BLaER1 treated with 17β-estradiol and CSF1 and Interleukin-3, amounts not matched to agents 10 nM and 100 nM (cell line): ENCODE results near the gene EIF3CL.
"Not testable (repeated sequence)": the region's sequence is repeated elsewhere in the genome, so short reads cannot be mapped to it uniquely, and the experiment has no call there.

Experiments
- H3K27ac ChIP-seq, 11 experiments: shearing (Covaris generic); formaldehyde crosslinking; 2 replicates each; pipeline ENCODE4 v1.8.1; 2022
- H3K27me3 ChIP-seq, 11 experiments: shearing (Covaris generic); formaldehyde crosslinking; 2 replicates each; pipeline ENCODE4 v1.8.1; 2022
- H3K36me3 ChIP-seq, 11 experiments: shearing (Covaris generic); formaldehyde crosslinking; 2 replicates each; pipeline ENCODE4 v1.8.1; 2022
- H3K4me1 ChIP-seq, 10 experiments: shearing (Covaris generic); formaldehyde crosslinking; 2 replicates each; pipeline ENCODE4 v1.8.1; 2022
- H3K4me2 ChIP-seq, 11 experiments: shearing (Covaris generic); formaldehyde crosslinking; 2 replicates each; pipeline ENCODE4 v1.8.1; 2022
- H3K4me3 ChIP-seq, 10 experiments: shearing (Covaris generic); formaldehyde crosslinking; 2 replicates each; pipeline ENCODE4 v1.8.1; 2022
- H3K9ac ChIP-seq, 11 experiments: shearing (Covaris generic); formaldehyde crosslinking; 2 replicates each; pipeline ENCODE4 v1.8.1; 2022
- H3K9me3 ChIP-seq, 11 experiments: shearing (Covaris generic); formaldehyde crosslinking; replicated peaks in 1 of 11; 2 replicates each; pipeline ENCODE4 v1.8.1; 2022
- H4K20me1 ChIP-seq, 11 experiments: shearing (Covaris generic); formaldehyde crosslinking; 2 replicates each; pipeline ENCODE4 v1.8.1; 2022

Gene EIF3CL

GRCh38 chr16:28377108-28377625 lies 26.5 kb downstream of the EIF3CL start:
- H3K9me3 ChIP-seq, H3K9ac ChIP-seq, H3K36me3 ChIP-seq, H3K27me3 ChIP-seq, H3K4me1 ChIP-seq, H4K20me1 ChIP-seq, H3K4me3 ChIP-seq, H3K27ac ChIP-seq, H3K4me2 ChIP-seq: not testable (repeated sequence)

GRCh38 chr16:28375115-28375514 lies 28.5 kb downstream of the EIF3CL start:
- H3K36me3 ChIP-seq, H4K20me1 ChIP-seq, H3K4me1 ChIP-seq, H3K27me3 ChIP-seq, H3K9ac ChIP-seq, H3K9me3 ChIP-seq, H3K4me3 ChIP-seq, H3K27ac ChIP-seq, H3K4me2 ChIP-seq: not testable (repeated sequence)

DNA sequence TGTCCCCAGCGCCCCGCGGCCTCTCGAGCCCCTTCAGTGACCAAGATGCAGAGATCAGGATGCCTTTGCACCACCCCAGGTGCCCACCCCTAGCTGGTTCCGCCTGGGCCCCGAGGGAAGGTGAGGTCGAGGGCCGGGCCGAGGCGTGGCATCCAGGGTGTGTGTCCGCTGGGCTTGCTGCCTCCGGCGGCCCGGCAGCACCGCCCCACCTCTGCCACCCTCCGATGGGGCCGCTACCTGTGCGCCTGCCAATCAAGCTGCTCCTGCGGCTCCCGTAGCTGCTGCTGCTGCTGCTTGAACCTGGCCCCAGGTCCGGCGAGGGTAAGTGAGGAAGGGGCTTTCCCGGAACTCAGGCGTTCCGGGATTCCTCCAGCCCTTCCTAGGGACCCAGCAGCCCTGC lies 29.4 kb downstream of the EIF3CL start:
- H3K36me3 ChIP-seq, H3K4me1 ChIP-seq, H3K4me3 ChIP-seq, H3K9me3 ChIP-seq, H4K20me1 ChIP-seq, H3K27me3 ChIP-seq, H3K4me2 ChIP-seq, H3K9ac ChIP-seq, H3K27ac ChIP-seq: not testable (repeated sequence)

DNA sequence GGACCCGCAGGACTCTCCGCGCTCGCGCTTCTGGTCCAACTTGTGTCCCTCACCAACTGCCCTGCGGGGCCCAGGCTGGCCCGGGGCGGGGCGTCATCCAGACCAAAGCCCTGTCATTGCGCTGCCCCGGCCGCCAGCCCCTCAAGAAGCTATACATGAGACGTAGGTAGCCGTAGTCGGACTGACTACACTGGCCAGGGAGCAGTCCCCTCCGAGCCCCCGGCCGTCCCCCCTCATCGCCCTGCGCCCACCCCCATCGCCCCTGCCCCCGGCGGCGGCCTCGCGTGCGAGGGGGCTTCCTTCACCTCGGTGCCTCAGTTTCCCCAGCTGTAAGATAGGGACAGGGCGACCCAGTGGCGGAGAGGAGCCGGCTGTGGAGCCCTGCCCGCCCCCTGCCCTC lies 35.7 kb downstream of the EIF3CL start:
- not testable (repeated sequence) for H3K9me3 ChIP-seq, H3K36me3 ChIP-seq, H3K4me1 ChIP-seq, H3K4me2 ChIP-seq, H3K9ac ChIP-seq, H3K4me3 ChIP-seq, H4K20me1 ChIP-seq, H3K27ac ChIP-seq, H3K27me3 ChIP-seq

GRCh38 chr16:28364268-28365173 lies 39.1 kb downstream of the EIF3CL start:
- not testable (repeated sequence) for H3K36me3 ChIP-seq, H3K27me3 ChIP-seq, H3K4me3 ChIP-seq, H4K20me1 ChIP-seq, H3K4me2 ChIP-seq, H3K9me3 ChIP-seq, H3K9ac ChIP-seq, H3K27ac ChIP-seq, H3K4me1 ChIP-seq

DNA sequence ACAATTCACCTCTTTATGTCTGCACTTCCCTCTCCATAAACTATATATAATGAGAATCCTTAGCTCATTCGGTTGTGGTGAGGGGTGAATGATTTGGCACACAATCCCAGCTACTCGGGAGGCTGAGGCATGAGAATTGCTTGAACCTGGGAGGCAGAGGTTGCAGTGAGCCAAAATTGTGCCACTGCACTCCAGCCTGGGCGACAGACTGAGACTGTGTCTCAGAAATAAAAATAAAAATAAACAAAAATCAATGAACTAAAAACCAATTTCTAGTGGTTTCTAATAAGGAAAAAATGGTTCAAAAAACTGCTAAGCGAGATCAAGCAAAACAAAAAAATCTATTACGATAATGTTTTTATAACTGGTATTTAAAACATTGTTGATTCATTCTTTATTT lies 40.2 kb downstream of the EIF3CL start, which contains the start of gene NPIPB6:
TSS of gene NPIPB6 (minus strand) at position 101 of the 400 bp plus-strand sequence. CDS start 686 bp downstream, outside the sequence.
- not testable (repeated sequence) for H3K4me1 ChIP-seq, H3K27me3 ChIP-seq, H3K9ac ChIP-seq, H4K20me1 ChIP-seq, H3K4me3 ChIP-seq, H3K27ac ChIP-seq, H3K9me3 ChIP-seq, H3K4me2 ChIP-seq, H3K36me3 ChIP-seq

DNA sequence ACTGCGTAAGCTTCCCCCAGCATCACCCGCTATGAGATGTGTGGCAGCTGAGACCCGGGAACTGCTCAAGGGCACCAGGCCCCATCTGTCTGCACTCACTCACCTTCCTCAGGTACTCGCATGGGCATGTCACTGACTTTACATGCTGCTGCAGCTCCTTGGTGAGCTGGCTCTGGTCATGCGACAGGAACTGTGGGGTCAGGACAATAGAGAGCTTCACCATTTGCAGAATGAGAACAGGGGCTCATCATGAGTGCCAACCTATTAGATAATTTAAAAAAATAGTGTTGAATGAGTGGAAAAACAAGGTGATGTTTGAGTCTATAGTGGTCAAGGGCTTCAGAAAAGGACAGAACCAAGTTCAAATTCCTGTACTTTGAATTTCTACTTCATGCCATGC lies 41.0 kb downstream of the EIF3CL start:
- H3K27ac ChIP-seq, H3K36me3 ChIP-seq, H3K9me3 ChIP-seq, H4K20me1 ChIP-seq, H3K4me1 ChIP-seq, H3K4me2 ChIP-seq, H3K9ac ChIP-seq, H3K4me3 ChIP-seq, H3K27me3 ChIP-seq: not testable (repeated sequence)

GRCh38 chr16:28338230-28338629 lies 65.4 kb downstream of the EIF3CL start:
- not testable (repeated sequence) for H3K9me3 ChIP-seq, H3K4me3 ChIP-seq, H3K27me3 ChIP-seq, H3K4me1 ChIP-seq, H4K20me1 ChIP-seq, H3K27ac ChIP-seq, H3K9ac ChIP-seq, H3K36me3 ChIP-seq, H3K4me2 ChIP-seq

GRCh38 chr16:28336940-28337710 lies 66.5 kb downstream of the EIF3CL start:
- not testable (repeated sequence) for H3K9ac ChIP-seq, H3K27ac ChIP-seq, H3K4me1 ChIP-seq, H4K20me1 ChIP-seq, H3K9me3 ChIP-seq, H3K27me3 ChIP-seq, H3K4me3 ChIP-seq, H3K36me3 ChIP-seq, H3K4me2 ChIP-seq

DNA sequence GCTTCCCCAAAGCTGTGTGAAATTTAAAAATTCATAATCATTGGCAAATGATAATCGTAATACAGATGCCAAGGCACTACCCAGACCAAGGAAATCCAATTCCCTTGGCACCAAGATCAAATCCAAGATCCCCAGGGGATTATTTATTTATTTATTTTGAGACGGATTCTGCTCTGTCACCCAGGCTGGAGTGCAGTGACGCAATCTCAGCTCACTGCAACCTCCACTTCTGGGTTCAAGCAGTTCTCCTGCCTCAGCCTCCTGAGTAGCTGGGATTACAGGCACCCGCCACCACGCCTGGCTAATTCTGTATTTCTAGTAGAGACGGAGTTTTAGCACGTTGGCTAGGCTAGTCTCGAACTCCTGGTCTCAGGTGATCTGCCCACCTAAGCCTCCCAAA lies 68.0 kb downstream of the EIF3CL start:
- not testable (repeated sequence) for H3K4me3 ChIP-seq, H3K27me3 ChIP-seq, H3K36me3 ChIP-seq, H3K4me2 ChIP-seq, H3K27ac ChIP-seq, H4K20me1 ChIP-seq, H3K4me1 ChIP-seq, H3K9ac ChIP-seq, H3K9me3 ChIP-seq

- not testable (repeated sequence) for H4K20me1 ChIP-seq, H3K27me3 ChIP-seq, H3K9me3 ChIP-seq, H3K4me2 ChIP-seq, H3K27ac ChIP-seq, H3K9ac ChIP-seq, H3K4me1 ChIP-seq, H3K36me3 ChIP-seq, H3K4me3 ChIP-seq
Measured at GRCh38 chr16:28332632-28333031, 71.0 kb downstream of the EIF3CL start.

DNA sequence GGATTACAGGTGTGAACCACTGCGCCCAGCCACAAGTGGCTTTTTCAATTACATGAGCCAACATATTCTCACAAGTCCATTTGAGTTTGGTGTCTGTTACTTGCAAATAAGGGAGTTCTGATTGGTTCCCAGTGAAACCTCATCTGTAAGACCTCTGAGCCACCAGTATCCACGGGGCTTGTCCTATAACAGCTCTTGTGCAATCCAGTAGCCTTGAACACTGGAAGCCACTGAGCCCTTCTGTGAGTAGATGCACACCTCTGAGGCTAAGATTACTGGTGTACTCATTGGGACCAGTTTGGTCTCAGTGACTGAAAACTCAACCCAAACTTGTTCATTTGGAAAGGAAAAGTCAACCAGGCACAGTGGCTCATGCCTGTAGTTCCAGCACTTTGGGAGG lies 72.7 kb downstream of the EIF3CL start:
- H3K27me3 ChIP-seq, result not testable (repeated sequence)

DNA sequence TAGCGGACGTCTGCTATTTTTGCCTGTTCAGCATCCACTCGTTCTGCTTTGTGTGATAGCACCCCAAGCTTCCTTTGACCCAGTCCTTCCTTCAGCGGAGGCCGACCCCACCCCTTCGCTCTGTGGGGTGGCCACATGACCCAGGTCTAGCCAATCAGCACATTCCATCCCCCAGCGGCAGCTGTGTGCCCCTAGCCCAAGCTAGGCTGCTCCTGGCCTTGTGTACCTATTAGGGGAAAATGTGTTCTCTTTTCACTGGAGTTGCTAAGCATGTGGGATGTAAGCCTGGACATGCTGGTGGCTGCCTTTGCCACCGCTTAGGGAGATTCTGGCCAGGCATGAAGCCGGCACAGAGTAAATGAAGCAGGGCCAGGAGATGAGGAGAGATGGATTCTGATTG lies 73.4 kb downstream of the EIF3CL start:
- H3K36me3 ChIP-seq, H3K27me3 ChIP-seq, H3K9ac ChIP-seq, H3K4me3 ChIP-seq, H3K9me3 ChIP-seq, H3K4me1 ChIP-seq, H3K4me2 ChIP-seq, H4K20me1 ChIP-seq, H3K27ac ChIP-seq: not testable (repeated sequence)

More for the DNA sequence above, 72.7 kb downstream of the EIF3CL start:
- not testable (repeated sequence) for H3K36me3 ChIP-seq, H4K20me1 ChIP-seq, H3K9ac ChIP-seq, H3K27ac ChIP-seq, H3K4me2 ChIP-seq, H3K4me1 ChIP-seq, H3K9me3 ChIP-seq, H3K4me3 ChIP-seq
